Mesothelial cell of epicardium (in vitro differentiated cells): ENCODE data around the gene KCNQ5. TPM values are rescaled to one million over a fixed set of nuclear protein-coding genes. Genes with fewer than 3 reads are reported as not detected.

Experiments
- DNase-seq, 2 experiments: peaks; one replicate each; pipeline ENCODE4 v3.0.0; 2021; ENCODE audit warnings: low spot score in 2 of 2; ENCODE audit not compliant: unreplicated experiment in 2 of 2
- H3K27ac Mint-ChIP-seq: 2 replicates; pipeline ENCODE4 v1.8.0; 2021; ENCODE audit warnings: mixed read lengths
- H3K27me3 Mint-ChIP-seq: 2 replicates; pipeline ENCODE4 v1.8.0; 2021; ENCODE audit warnings: low read depth, mixed read lengths
- H3K36me3 Mint-ChIP-seq: 2 replicates; pipeline ENCODE4 v1.8.0; 2021; ENCODE audit warnings: mixed read lengths
- H3K4me1 Mint-ChIP-seq: 2 replicates; pipeline ENCODE4 v1.8.0; 2021; ENCODE audit warnings: mixed read lengths
- H3K4me3 Mint-ChIP-seq: 2 replicates; pipeline ENCODE4 v1.8.0; 2021; ENCODE audit warnings: mild to moderate bottlenecking, moderate library complexity, mixed read lengths
- H3K9me3 Mint-ChIP-seq: 2 replicates; pipeline ENCODE4 v1.8.0; 2021; ENCODE audit warnings: mixed read lengths
- microRNA-seq: library from miRNA; unstranded; fragments of <30 nt; microRNA quantifications from one replicate; pipeline ENCODE4 v1.2.0, GENCODE V29; 2021; ENCODE audit warnings: inconsistent platforms, mixed read lengths
- total RNA-seq: library from RNA; stranded (reverse); gene quantifications from 3 replicates; pipeline ENCODE4 v1.2.1, GENCODE V29; 2021
- TF ChIP-seq, protein P1 (sequence below): fragments of 200-600 bp; sonication (generic); IDR thresholded peaks from one replicate; pipeline ENCODE4 v1.5.0; 2021; ENCODE audit warnings: antibody characterized with exemption; ENCODE audit not compliant: unreplicated experiment

KCNQ5 gene
- total RNA-seq, 1 donor from 2014 or later, result 4.8 TPM

DNA sequence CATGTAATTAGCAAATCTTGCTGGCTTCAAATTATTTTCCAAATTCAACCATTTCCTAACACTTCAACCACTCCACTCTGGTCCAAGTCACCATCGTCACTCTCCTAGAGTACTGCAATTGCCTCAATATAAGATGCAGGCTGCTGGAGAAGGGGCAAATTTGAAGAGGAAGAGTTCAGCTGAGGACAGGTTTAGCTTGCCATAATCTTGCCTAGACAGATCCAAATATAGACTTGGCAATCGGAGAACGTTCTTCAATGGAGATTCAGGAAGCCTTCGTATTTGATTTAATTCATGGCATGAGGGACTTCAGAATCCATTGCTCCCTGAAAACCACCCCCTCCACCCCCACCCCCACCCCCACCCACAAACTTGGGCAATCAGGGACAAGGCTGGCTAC is 618.9 kb downstream of the KCNQ5 start:
- peaks cover 3% of the 10 kb centered on the region for H3K27me3 Mint-ChIP-seq
- TF ChIP-seq, protein P1, sequence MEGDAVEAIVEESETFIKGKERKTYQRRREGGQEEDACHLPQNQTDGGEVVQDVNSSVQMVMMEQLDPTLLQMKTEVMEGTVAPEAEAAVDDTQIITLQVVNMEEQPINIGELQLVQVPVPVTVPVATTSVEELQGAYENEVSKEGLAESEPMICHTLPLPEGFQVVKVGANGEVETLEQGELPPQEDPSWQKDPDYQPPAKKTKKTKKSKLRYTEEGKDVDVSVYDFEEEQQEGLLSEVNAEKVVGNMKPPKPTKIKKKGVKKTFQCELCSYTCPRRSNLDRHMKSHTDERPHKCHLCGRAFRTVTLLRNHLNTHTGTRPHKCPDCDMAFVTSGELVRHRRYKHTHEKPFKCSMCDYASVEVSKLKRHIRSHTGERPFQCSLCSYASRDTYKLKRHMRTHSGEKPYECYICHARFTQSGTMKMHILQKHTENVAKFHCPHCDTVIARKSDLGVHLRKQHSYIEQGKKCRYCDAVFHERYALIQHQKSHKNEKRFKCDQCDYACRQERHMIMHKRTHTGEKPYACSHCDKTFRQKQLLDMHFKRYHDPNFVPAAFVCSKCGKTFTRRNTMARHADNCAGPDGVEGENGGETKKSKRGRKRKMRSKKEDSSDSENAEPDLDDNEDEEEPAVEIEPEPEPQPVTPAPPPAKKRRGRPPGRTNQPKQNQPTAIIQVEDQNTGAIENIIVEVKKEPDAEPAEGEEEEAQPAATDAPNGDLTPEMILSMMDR, result no peak
- H3K4me3 Mint-ChIP-seq, result no peak overlapping the region
- DNase-seq, result no peak
- H3K36me3 Mint-ChIP-seq, result no peaks in the 10 kb centered on the region
- H3K9me3 Mint-ChIP-seq, result no peaks in the 10 kb centered on the region
- H3K27ac Mint-ChIP-seq, result no peak overlapping the region
- no peaks in the 10 kb centered on the region for H3K4me1 Mint-ChIP-seq

DNA sequence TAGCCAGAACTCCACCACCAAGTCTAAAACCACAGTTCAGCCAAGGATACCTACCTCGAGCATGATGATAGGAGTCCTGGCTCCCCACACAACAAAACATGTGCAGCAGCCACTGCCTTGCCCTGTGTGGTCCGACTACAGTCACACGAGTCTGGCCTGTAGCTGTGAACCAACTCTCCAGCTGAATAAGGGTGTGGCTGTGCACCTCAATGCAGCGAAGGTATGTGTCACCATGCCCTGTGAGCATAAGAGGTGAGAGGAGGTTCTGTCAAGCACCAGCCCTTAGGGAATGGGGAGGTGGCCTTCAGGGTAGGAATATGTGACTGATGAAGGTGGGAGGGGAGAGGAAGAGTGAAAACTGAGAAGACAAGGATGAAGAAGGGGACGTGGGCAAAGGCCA is 620.1 kb downstream of the KCNQ5 start:
- Mint-ChIP-seq H3K27me3 (peaks cover 5% of the 10 kb centered on the region), H3K4me1 (no peaks in the 10 kb centered on the region), H3K27ac (no peak overlapping the region), H3K9me3 (no peaks in the 10 kb centered on the region), H3K36me3 (no peaks in the 10 kb centered on the region), H3K4me3 (no peak overlapping the region)
- TF ChIP-seq, protein P1, result no peak
- DNase-seq, result no peak

Small RNAs within 50 kb of the gene (microRNA-seq; reads per million reads assigned to microRNA genes)
- gene MIR4282, result not detected
